HG02852 (cell line): ENCODE results near the gene ARAP3.
"Not testable (repeated sequence)": the region's sequence is repeated elsewhere in the genome, so short reads cannot be mapped to it uniquely, and the experiment has no call there.

Experiments
- ATAC-seq: cut with Tn5 transposase; IDR thresholded peaks from one replicate; pipeline ENCODE4 v1.9.1; 2021; ENCODE audit warnings: mild to moderate bottlenecking, moderate library complexity; ENCODE audit not compliant: unreplicated experiment

The ARAP3 gene, protein sequence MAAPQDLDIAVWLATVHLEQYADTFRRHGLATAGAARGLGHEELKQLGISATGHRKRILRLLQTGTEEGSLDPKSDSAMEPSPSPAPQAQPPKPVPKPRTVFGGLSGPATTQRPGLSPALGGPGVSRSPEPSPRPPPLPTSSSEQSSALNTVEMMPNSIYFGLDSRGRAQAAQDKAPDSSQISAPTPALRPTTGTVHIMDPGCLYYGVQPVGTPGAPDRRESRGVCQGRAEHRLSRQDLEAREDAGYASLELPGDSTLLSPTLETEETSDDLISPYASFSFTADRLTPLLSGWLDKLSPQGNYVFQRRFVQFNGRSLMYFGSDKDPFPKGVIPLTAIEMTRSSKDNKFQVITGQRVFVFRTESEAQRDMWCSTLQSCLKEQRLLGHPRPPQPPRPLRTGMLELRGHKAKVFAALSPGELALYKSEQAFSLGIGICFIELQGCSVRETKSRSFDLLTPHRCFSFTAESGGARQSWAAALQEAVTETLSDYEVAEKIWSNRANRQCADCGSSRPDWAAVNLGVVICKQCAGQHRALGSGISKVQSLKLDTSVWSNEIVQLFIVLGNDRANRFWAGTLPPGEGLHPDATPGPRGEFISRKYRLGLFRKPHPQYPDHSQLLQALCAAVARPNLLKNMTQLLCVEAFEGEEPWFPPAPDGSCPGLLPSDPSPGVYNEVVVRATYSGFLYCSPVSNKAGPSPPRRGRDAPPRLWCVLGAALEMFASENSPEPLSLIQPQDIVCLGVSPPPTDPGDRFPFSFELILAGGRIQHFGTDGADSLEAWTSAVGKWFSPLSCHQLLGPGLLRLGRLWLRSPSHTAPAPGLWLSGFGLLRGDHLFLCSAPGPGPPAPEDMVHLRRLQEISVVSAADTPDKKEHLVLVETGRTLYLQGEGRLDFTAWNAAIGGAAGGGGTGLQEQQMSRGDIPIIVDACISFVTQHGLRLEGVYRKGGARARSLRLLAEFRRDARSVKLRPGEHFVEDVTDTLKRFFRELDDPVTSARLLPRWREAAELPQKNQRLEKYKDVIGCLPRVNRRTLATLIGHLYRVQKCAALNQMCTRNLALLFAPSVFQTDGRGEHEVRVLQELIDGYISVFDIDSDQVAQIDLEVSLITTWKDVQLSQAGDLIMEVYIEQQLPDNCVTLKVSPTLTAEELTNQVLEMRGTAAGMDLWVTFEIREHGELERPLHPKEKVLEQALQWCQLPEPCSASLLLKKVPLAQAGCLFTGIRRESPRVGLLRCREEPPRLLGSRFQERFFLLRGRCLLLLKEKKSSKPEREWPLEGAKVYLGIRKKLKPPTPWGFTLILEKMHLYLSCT (N-terminal part only)

DNA sequence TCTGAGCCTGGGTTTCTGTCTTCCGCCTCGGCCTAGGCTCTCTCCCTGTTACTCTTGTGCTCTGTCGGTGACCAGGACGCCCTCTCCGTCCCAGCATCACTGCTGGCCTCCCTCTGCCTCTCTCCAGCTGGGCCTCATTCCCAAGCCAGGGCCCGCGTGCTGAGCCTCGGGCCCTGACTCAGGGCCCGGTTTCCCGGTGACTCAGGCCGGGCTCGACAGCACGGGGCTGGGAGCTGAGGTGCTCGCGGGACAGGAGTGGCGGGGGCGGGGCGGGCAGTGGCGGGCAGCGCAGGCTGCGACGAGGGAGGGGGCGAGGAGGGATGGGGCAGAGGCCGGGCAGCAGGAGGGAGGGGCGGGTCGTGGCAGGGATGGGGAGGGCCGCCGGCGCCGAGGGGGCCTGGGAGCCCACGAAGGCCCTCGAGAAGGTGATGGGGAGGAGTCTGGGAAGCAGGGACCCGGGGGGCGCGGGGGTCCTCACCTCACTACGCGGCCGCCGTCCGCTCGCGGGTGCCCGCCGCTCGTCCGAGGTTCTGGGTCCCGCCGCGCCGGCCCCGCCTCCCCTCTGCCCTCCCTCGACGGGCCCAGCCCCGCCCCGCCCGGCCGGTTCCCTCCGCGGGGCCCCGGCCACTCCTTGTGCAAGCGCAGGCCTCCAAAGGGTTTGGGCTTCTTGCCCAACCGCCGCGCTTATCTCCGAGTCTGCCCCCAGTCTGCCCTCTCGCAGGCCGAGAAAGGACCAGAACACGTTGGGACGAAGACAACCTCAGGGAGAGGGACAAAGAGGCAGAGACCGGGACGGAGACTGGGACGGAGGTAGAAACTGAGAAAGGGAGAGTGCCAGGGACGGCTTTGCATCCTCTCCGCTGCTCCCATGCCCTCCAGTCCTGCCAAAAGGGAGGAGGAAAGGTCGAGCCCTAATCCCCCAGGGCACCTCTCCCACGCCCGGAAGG, at the start of gene ARAP3:
Gene ARAP3, minus strand, starts transcription at position 536 of the 947 bp plus-strand sequence. CDS start 1,744 bp downstream, outside the sequence.
- ATAC-seq = no peak

DNA sequence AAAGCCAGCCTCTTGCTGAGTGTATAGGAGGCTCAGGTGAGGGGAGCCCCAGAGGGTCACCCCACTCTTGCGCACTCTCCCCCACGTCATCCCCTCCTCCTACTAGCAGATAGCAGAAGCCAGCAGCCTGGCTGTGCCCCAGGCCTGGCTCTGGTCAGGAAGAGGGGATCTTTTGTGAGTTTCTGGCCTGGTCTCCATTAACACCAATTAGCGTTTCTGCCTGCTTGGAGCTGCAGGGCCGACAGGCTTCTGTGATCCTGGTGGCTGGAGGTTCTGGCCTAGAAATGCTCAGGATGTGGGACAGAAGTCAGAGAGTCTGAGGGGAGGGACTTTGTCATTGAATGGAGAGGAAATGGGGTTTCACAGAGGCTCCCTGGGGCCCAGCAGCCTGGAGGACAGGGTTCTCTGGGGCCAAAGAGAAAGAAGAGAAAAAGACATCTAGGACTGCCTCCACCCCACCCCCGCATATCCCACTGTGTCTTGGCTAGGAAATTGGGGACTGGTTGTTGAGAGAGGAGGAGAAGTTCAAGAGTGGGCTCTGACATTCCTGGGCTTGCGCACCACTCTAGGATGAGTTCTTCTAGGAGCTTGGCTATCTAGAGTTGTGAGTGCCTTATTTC, 47.5 kb upstream of the ARAP3 start:
- no peak for ATAC-seq

DNA sequence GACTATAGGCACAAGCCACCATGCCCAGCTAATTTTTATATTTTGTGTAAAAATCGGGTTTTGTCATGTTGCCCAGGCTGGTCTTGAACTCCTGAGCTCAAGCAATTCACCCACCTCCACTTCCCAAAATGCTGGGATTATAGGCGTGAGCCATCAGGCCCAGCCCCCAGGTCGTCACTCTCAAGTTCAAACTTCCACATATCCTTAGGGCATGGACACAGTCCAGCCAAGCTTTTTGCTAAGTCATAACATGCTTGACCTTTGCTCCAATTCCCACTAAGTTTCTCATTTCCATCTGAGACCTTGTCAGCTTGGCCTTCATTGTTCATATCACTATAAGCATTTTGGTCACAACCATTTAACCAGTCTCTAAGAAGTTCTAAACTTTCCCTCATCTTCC, 43.9 kb upstream of the ARAP3 start:
- ATAC-seq = no peak

DNA sequence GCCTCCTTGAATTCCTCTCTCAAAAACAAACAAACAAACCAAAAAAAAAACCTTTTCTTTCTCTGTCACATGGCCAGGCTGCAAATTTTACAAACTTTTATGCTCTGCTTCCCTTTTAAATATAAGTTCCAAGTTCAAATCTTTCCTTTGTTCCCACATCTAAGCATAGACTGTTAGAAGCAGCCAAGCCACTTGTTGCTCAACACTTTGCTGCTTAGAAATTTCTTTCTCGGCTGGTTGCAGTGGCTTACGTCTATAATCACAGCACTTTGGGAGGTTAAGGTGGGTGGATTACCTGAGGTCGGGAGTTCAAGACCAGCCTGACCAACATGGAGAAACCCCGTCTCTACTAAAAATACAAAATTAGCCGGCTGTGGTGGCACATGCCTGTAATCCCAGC, 43.1 kb upstream of the ARAP3 start:
- ATAC-seq = not testable (repeated sequence)

DNA sequence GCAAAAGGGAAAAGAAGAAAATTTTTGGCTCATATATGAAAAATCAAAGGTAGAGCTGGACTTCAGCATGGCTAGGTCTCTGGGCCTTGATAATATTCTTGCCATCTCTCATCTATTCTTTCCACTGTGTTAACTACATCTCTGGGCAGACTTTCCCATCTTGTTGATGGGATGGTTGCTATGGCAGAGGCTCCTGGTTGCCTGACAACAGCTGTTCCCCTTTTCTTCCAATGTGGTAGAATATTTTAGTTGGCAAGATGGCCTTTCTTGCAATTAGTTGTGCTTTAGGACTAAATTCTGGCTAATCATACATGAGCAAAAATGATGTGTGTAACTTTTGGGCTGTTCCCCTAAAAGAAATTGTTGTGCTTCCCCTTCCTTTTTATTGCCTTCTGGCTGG, 40.2 kb upstream of the ARAP3 start:
- ATAC-seq = no peak

DNA sequence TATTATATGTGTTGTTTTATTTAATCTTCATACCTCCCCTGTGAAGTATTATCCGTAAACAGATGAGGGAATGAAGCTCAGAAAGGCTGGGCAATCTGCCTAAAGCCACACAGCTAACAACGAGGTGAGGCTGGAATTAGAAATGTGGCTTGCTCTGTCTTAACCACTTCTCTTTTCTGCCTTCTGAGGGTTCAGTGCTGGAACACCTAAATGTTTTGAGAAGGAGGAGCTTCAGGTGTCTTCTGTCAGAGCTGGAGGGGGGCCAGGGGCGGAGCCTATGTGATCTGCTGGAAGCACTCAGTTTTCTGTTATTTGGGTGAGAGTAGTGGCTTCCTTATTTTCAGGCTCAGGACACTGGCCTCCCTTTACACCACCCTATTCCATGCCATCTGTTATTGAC, 35.0 kb upstream of the ARAP3 start:
- ATAC-seq = no peak

DNA sequence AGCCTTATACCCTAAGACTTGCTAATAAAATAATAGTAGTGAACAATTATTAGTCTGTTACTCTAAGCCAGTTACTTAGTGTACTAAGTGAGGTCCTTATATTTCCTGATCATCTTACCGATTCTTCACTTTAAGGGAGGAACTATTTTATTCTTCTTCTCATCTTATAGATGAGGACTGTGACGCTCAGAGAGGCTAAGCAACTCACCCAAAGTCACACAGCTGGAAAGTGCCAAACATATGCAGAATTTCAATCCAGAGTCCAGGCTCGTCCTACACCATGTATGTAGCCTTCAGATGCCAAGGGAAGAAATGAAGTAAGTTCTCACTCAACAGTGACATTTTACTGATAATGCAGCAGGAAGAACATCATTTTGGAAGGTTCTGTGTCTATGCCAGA, 34.4 kb upstream of the ARAP3 start:
- ATAC-seq = no peak

DNA sequence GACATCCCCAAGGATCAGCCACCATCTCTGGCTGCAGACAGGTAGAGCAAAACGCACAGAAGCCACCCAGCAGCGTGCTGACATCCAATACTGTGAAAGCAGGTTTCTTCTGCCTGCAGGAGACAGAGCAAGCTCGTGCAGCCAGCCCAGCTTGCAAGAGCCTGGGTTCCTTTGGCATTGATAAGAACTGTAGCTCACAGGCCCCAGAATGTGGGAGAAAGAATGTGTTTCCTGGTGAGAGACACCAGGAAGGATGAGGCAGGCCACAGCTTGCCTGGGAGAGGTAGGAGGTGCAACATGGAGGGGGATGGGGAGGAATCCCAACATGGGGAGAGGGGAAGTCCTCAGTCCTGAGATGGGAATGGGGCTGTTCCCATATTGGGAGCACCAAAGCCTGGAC, 34.0 kb upstream of the ARAP3 start:
- ATAC-seq = no peak

DNA sequence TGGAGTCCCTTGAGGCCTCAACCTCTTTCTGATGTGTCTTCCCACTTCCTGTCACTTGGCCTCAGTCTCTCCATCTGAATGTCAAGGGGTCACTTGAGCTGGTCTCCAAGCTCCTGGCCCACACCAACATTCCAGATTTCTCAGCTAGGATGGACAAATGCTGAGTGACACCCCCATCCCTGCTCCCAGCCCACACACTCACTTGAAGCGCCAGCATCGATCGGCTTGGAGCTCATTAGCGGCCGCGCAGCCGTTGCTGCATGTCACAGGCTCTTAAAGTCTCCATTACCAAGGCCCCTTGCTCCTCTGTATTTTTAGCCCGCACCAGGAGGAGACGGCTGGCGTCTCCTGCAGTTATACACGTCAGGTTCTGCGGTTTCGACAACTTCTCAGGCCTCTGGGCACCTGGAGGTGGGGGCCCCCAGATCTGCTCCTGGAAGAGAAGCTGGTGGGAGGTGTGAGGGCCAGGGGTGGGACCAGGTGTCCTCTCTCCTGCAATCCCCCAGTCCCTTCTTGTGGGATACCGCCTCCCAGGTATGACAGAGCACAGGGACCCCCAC, 33.4 kb upstream of the ARAP3 start:
- ATAC-seq = no peak

DNA sequence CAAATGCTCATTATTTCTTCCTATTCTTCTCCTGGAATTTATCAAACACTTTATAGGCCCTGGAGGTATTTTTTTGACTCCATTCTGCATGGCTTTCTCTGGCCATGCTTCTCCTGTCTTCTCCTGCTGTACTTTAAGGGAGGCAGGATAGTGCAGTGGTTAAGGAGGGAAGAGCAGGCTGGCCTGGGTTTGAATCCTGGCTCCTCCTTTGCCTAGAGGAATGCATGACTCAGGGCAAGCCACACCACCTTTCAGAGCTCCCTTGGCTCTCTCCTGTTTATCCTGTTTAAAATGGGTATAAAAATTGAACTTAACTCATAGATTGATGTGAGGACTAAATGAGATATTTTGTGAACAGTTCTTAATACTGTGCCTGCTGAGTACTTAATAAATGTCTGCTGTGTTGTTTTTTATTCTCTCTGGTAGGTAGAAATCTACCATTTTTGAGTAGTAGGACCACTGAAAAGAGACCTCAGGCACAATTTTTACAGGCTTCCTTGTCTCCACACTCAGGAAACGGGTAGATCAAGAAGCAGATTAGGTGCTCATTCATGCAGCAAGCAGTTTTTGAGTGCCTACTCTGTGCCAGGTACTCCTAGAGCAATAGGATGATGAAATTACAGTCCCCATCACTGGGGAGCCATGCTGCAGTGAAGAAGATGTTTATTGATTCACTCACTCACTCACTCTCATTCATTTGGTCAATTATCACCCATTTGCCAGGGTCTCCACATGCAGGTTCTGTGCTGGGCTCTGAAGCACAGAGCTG, 32.7 kb upstream of the ARAP3 start:
- ATAC-seq = no peak

DNA sequence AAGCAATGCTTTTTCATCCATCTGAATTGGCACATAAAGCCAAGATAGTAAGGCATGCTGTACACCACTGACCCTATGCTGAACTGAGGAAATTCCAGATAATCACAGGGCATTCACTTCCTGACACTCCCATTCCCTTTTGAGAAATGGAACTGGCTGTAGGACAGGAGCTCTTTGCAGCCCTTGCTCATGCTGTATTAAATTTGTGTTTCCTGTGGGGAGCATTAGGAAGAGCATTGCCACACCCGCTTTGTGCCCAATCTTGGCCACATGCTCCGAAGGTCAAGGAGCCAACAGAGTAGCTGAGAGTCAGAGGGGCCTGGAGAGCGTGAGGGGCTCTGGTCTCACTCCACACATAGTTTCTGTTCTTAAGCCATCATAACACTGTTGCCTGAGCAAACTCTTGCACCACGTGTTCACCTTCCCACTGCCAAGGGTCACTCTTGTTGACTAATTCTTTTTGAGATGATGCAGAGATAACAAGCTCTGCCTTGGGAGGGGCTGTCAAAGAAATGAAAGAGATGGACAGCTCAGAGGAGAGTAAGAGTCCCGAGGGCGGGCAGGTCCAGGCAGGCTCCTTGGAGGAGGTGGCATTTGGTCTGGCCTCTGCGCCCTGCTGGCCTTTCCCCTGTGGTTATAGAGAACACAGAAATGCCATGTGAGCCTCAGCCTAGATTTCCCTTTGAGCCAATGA, 31.7 kb upstream of the ARAP3 start:
- no peak for ATAC-seq

DNA sequence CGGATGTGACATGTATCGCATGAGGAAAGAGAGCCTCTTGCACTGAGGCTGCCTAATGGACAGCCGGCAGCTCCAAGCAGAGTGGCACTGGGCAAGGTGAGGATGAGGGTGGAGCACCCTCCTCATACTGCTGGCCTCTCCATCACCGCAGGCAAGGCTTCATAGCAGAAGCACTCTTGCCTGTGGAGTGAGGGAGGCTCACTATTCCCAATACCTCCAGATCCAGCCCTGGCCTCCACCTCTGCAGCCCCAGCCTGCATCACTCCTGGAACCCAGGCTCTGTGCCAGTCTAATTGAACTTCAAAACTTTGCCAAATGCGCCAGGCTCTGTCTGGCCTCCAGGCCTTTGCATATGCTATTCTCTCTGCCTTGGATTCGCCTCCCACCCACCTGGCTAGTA, 29.7 kb upstream of the ARAP3 start:
- no peak for ATAC-seq

DNA sequence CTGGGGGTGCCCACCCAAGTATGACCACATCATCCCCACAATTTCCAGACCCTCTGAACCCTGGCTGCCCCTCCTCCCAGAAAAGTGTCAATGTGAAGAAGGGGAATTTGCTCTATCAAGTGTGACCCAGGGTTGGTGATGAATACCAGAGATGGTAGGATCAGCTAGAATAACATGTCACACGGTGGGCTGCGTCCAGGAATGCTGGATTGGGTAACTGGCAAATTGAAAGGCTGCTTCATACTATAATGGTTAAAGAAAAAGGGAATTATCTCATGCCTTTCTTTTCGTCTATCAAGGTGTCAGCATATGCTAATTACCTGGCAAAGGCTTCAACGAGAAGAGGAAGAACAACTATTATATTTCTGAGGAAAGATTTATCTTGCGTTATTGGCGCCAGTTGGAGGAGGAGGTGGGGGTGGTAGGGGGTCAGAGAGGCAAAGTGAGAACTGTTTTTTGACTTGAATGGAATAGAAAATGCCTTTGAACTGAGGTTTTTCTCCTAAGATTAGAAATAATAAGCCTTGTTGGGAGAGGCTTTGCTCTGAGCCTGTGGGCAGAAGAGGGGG, 27.8 kb upstream of the ARAP3 start:
- no peak for ATAC-seq

DNA sequence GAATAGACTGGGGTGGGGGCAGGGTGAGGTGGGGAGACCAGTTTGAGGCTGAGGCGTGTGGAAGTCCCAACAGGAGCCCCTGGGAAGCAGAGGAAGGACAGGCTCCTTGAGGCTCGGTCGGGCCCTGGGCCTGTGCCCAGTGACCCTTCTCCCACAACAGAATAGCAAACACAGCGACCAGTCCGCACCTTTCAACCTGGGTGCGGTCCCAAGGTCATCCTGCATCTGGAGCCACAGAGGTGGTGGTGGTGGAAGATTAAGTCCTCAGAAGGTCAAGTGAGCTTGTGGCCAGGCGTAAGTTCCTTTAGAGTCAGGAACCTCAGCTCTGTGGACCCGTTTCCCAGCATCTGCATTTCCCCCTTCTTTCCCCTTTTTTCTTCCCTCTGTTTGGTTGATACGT, 26.0 kb upstream of the ARAP3 start:
- ATAC-seq = no peak

DNA sequence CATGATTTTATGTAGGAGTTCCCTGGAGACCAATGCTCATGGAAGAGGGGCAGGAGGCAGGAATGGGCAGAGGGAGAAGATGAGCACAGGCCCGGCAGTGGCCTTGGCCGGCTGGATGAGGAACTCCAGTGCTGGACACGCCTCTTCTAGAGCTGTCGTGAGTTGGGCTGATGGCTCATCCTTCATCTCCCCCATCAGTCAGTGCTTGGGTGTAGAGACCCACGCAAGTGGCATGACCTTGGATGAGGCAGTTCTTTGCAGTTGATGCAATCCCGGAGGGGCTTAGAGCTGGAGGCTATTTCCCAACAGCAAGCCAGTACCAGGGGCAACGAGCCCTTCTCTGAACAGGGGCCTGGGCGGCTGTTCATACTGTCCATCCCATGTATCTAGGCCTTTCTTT, 25.5 kb upstream of the ARAP3 start:
- ATAC-seq = no peak

DNA sequence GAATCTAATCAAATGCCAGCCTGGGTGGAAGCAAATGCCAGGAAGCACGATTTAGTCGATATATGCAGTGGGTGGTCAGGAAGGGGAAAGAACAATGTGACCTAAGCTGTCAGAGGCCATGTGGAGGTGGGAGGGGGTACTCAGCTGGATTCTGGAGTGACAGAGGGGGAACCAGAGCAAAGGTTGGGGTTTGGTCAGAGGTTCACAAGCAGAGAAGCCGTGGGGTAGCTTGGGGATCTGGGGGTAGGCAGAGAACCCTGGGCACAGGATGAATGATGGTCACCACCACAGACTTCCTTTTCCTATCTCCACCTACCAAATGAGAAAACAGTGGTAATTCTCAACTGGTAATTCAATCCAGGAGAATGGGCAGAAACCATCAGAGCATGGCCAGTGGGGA, 24.1 kb upstream of the ARAP3 start:
- ATAC-seq = no peak

DNA sequence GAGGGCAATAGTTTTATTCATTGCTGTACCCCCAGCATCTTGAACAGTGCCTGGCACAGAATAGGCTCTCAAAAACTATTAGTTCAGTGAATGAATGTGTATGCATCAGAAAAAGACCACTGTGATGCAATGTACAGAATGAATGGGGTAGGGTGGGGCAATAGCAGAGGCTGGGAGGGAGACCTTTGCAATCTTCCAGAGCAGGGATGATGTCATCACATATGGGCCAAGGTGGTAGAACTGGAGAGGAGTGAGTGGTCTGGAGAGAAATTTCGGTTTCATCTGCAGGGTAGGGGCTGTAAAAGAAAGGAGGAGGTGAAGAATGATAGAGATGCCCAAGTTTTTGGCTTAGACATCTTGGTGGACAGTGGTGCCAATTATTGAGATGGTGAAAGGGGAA, 23.4 kb upstream of the ARAP3 start:
- no peak for ATAC-seq
